Omental fat pad (tissue), 4 donors: ENCODE results near the gene SMTNL2. TPM values are rescaled to one million over a fixed set of nuclear protein-coding genes. Genes with fewer than 3 reads are reported as not detected.

Experiments used
- ATAC-seq: fragments of 150-250 bp; one replicate; pipeline ENCODE4 v1.9.1; 2016; ENCODE audit warnings: mild to moderate bottlenecking, moderate library complexity; ENCODE audit not compliant: low FRiP score
- DNase-seq: peaks from one replicate; pipeline ENCODE4 v3.0.0-alpha.2; 2019; ENCODE audit warnings: low spot score
- total RNA-seq, 4 donors: library from RNA; depleted of rRNA; stranded (reverse); fragments of >200 nt; gene quantifications; one replicate each; pipeline ENCODE4 v1.1.0, GENCODE V29; 2016
- TF ChIP-seq, protein P1 (sequence below), 3 donors: fragments of 450-650 bp; IDR thresholded peaks; one replicate each; pipeline ENCODE4 v1.5.1; 2016 to 2017; ENCODE audit warnings: antibody characterized with exemption in 3 of 3, mild to moderate bottlenecking in 3 of 3, moderate library complexity in 2 of 3

Gene SMTNL2
- total RNA-seq, 4 donors from 2014 or later, result 2.8 to 14.2 (median 8.4) TPM

GRCh38 chr17:4551796-4552525, 32.4 kb upstream of the SMTNL2 start:
- DNase-seq, result no peak
- no peak for ATAC-seq
- TF ChIP-seq, protein P1, sequence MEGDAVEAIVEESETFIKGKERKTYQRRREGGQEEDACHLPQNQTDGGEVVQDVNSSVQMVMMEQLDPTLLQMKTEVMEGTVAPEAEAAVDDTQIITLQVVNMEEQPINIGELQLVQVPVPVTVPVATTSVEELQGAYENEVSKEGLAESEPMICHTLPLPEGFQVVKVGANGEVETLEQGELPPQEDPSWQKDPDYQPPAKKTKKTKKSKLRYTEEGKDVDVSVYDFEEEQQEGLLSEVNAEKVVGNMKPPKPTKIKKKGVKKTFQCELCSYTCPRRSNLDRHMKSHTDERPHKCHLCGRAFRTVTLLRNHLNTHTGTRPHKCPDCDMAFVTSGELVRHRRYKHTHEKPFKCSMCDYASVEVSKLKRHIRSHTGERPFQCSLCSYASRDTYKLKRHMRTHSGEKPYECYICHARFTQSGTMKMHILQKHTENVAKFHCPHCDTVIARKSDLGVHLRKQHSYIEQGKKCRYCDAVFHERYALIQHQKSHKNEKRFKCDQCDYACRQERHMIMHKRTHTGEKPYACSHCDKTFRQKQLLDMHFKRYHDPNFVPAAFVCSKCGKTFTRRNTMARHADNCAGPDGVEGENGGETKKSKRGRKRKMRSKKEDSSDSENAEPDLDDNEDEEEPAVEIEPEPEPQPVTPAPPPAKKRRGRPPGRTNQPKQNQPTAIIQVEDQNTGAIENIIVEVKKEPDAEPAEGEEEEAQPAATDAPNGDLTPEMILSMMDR (IDR thresholded peaks at IDR 0.05), result no peak

DNA sequence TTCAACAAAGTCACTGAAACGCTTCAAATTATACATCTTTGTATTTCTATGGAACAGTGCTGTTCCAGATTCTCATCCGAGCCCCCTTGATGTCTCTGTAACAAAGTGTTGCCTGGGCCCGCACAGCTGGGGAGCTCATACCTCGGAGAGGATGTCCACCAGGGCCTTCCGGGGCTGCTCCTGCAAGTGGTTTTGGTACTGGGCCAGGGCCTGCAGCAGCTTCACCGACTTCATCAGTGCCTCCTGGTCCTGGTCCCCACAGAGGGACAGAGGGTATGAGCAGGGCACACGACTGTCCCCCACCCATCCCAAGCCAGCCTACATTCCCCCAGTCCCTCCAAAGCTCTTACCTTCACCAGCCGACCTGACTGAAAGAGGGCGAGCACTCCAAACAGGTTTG, 30.7 kb upstream of the SMTNL2 start:
- no peak for ATAC-seq
- DNase-seq, result no peak
- TF ChIP-seq, protein P1 (IDR thresholded peaks at IDR 0.05), result no peak

DNA sequence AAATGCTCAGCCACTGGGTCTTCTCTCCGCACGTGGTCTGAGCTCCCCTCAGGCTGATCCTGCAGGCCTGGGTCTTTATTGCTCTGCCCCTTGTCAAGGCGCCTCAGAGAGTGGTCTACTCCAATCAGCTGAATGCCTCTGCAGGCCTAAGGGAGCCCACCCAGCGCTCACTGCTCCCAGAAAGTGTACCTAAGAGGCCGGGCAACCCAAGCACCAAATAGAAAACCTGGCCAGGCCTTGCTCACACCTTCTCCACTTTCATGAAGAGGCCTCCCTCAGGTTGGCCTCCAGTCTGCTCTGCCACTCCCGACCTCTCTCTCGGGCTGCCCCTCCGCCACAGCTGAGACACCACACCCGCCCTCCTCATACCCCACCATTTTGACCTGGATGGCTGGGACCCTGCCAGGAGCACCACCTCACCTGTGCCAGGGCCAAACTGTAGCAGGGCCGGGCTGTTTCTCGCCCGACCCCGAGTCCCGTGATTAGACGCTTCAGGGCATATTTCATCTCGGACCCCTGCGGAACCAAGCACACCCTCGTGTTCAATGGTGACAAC, 29.8 kb upstream of the SMTNL2 start:
- no peak for DNase-seq
- no peak for ATAC-seq
- TF ChIP-seq, protein P1 (IDR thresholded peaks at IDR 0.05), result no peak

DNA sequence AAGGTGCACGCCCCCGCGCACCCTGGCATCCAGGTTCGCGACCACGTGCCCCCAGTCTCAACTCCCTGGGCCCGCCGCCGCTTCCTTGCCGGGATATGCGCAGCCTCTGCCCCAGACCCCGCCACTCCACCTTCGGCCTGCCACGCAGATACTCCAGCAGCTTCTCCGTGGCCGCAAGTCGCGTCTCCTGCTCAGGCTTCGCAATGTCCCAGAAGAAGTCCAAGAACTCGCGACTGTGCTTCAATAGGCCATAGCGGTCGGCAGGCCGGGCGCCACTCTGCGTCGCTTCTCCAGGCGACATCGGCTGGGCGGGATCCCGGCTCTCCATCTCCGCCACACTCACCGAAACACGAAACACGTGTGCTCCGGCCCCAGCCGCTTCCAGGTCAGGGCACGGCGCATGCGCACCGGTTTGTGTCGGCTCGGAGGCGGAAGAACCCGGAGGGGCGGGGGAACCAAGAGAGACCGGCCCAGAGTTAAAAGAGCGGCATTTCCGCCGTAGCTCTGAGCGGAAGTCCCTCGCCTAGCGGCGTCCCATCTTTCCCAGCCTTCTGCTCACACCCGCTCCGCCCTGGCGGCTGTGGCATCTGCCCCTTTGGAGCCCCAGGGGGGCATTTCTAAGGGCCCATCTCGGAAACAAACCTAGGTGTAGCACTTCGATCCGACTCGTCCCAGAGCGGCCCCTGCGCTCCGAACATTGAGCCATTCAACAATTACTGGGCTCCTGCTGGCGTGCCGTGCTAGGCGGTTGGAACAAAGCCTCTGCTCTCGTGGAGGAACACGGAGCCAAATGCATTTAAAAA, 29.1 kb upstream of the SMTNL2 start, which contains the start of gene MYBBP1A:
TSS of gene MYBBP1A (minus strand) at position 388 of the 803 bp plus-strand sequence. CDS start at position 328, 60 bp downstream.
- peak; percentile 90 for ATAC-seq
- peak; percentile 94 for DNase-seq
- TF ChIP-seq, protein P1 (IDR thresholded peaks at IDR 0.05), result no peak

GRCh38 chr17:4555873-4556759, 28.2 kb upstream of the SMTNL2 start:
- TF ChIP-seq, protein P1 (IDR thresholded peaks at IDR 0.05), result no peak
- ATAC-seq (no peak), DNase-seq (no peak)

DNA sequence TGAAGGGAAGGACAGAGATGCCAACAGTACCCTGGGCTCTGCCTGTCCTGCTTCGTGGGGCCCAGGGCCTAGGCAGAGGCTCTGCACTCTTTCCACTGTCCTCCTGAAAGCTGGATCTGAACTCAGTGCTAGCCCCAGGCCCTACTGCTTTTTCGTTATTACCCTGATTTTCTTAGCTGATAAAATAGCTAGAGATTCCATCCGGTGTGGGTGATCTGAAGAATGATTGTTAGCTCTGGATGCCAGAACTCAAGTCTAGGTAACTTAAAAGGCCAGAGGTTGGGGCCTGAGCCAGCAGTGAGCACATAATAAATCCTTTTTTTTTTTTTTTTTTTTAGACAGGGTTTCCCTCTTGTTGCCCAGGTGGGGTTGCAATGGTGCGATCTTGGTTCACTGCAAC, 27.3 kb upstream of the SMTNL2 start:
- no peak for ATAC-seq

More for the DNA sequence above, 27.3 kb upstream of the SMTNL2 start:
- no peak for DNase-seq
- TF ChIP-seq, protein P1 (IDR thresholded peaks at IDR 0.05), result no peak
